ENCODE measurements around the gene AURKA.
"Not testable (repeated sequence)": the region's sequence is repeated elsewhere in the genome, so short reads cannot be mapped to it uniquely, and the experiment has no call there.

Gene AURKA

GRCh38 chr20:56348305-56348693 is 43.7 kb downstream of the AURKA start:
- TF ChIP-seq CTCF (IDR thresholded peaks at IDR 0.05), result no peak
- peaks cover 75% of the 10 kb centered on the region for H3K27me3 ChIP-seq
- no peak overlapping the region for H3K27ac ChIP-seq
- H3K4me1 ChIP-seq (ENCODE audit: control insufficient read depth in 1 of 2, insufficient read depth in 1 of 2, low read depth in 1 of 2, low read length in 1 of 2), result peaks cover 0 to 4% of the 10 kb centered on the region in 2 experiments
- no peaks in the 10 kb centered on the region for H3K9me3 ChIP-seq
- no peak overlapping the region for H3K4me3 ChIP-seq (ENCODE audit: low read depth in 1 of 2, low read length in 1 of 2)
- H3K36me3 ChIP-seq, result no peaks in the 10 kb centered on the region

- H3K27ac ChIP-seq, result no peak overlapping the region
- no peaks in the 10 kb centered on the region for H3K36me3 ChIP-seq
- no peak overlapping the region for H3K4me3 ChIP-seq (ENCODE audit: low read depth in 1 of 2, low read length in 1 of 2)
- H3K4me1 ChIP-seq (ENCODE audit: control insufficient read depth in 1 of 2, insufficient read depth in 1 of 2, low read depth in 1 of 2, low read length in 1 of 2), result peaks cover 0 to 4% of the 10 kb centered on the region in 2 experiments
- H3K9me3 ChIP-seq, result no peaks in the 10 kb centered on the region
- H3K27me3 ChIP-seq, result peaks cover 81% of the 10 kb centered on the region
- no peak for TF ChIP-seq CTCF (IDR thresholded peaks at IDR 0.05)
Observed at GRCh38 chr20:56347628-56348304, 44.2 kb downstream of the AURKA start.

GRCh38 chr20:56345911-56346310 is 46.1 kb downstream of the AURKA start:
- TF ChIP-seq CTCF (IDR thresholded peaks at IDR 0.05), result no peak
- H3K36me3 ChIP-seq, result no peaks in the 10 kb centered on the region
- no peak overlapping the region for H3K4me3 ChIP-seq (ENCODE audit: low read depth in 1 of 2, low read length in 1 of 2)
- H3K27ac ChIP-seq, result no peak overlapping the region
- H3K9me3 ChIP-seq, result no peaks in the 10 kb centered on the region
- H3K4me1 ChIP-seq (ENCODE audit: control insufficient read depth in 1 of 2, insufficient read depth in 1 of 2, low read depth in 1 of 2, low read length in 1 of 2), result peaks cover 0 to 4% of the 10 kb centered on the region in 2 experiments
- peaks cover 95% of the 10 kb centered on the region for H3K27me3 ChIP-seq

- TF ChIP-seq CTCF (IDR thresholded peaks at IDR 0.05), result peak; percentile 23
- Histone ChIP-seq H3K27me3 (peaks cover 94% of the 10 kb centered on the region), H3K4me3 (ENCODE audit: low read depth in 1 of 2, low read length in 1 of 2) (no peak overlapping the region), H3K36me3 (no peaks in the 10 kb centered on the region), H3K9me3 (no peaks in the 10 kb centered on the region), H3K27ac (no peak overlapping the region), H3K4me1 (ENCODE audit: control insufficient read depth in 1 of 2, insufficient read depth in 1 of 2, low read depth in 1 of 2, low read length in 1 of 2) (peaks cover 0 to 4% of the 10 kb centered on the region in 2 experiments)
Observed at GRCh38 chr20:56343861-56344381, 48.1 kb downstream of the AURKA start.

- H3K36me3 ChIP-seq, result no peaks in the 10 kb centered on the region
- no peak overlapping the region for H3K27ac ChIP-seq
- H3K9me3 ChIP-seq, result no peaks in the 10 kb centered on the region
- peaks cover 92% of the 10 kb centered on the region for H3K27me3 ChIP-seq
- peaks cover 0 to 4% of the 10 kb centered on the region in 2 experiments for H3K4me1 ChIP-seq (ENCODE audit: control insufficient read depth in 1 of 2, insufficient read depth in 1 of 2, low read depth in 1 of 2, low read length in 1 of 2)
- TF ChIP-seq CTCF (IDR thresholded peaks at IDR 0.05), result no peak
- H3K4me3 ChIP-seq (ENCODE audit: low read depth in 1 of 2, low read length in 1 of 2), result no peak overlapping the region
Observed at GRCh38 chr20:56342783-56343182, 49.2 kb downstream of the AURKA start.

DNA sequence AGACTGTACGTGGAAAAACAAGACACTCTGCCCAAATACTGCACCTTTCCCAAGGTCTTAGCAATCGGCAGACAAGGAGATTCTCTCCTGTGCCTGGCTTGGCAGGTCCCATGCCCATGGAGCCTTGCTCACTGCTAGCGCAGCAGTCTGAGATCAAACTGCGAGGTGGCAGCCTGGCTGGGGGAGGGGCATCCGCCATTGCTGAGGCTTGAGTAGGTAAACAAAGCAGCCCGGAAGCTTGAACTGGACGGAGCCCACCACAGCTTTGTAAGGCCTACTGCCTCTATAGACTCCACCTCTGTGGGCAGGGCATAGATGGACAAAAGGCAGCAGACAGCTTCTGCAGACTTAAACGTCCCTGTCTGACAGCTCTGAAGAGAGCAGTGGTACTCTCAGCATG is 55.3 kb downstream of the AURKA start:
- H3K27me3 ChIP-seq, result peaks cover 46% of the 10 kb centered on the region
- not testable (repeated sequence) for H3K4me1 ChIP-seq (ENCODE audit: control insufficient read depth in 1 of 2, insufficient read depth in 1 of 2, low read depth in 1 of 2, low read length in 1 of 2); H3K4me3 ChIP-seq (ENCODE audit: low read depth in 1 of 2, low read length in 1 of 2); H3K9me3 ChIP-seq; H3K27ac ChIP-seq; H3K36me3 ChIP-seq
